Peyer's patch (tissue), 4 donors: Measurements from ENCODE around the gene SPATA9. TPM values are rescaled to one million over a fixed set of nuclear protein-coding genes. Genes with fewer than 3 reads are reported as not detected.
"Not testable (repeated sequence)": the region's sequence is repeated elsewhere in the genome, so short reads cannot be mapped to it uniquely, and the experiment has no call there.

Source experiments
- DNase-seq, 3 donors: peaks; one replicate each; pipeline ENCODE4 v3.0.0-alpha.2; 2017 to 2019
- H3K27ac ChIP-seq, 4 donors: fragments of 200-600 bp; sonication (generic); one replicate each; pipeline ENCODE4 v1.5.1; 2016 to 2019
- H3K27me3 ChIP-seq, 2 donors: fragments of 200-600 bp; sonication (generic); one replicate each; pipeline ENCODE4 v1.5.1; 2019
- H3K36me3 ChIP-seq, 3 donors: fragments of 200-600 bp; sonication (generic); one replicate each; pipeline ENCODE4 v1.5.1; 2016 to 2019
- H3K4me1 ChIP-seq, 4 donors: fragments of 200-600 bp; sonication (generic); one replicate each; pipeline ENCODE4 v1.5.1; 2016 to 2019
- H3K4me3 ChIP-seq, 4 donors: fragments of 200-600 bp; sonication (generic); 1 replicate in 3 of 4; 2 replicates in 1 of 4; pipeline ENCODE4 v1.5.1; 2016 to 2019; ENCODE audit warnings: mild to moderate bottlenecking in 1 of 4
- H3K9me3 ChIP-seq, 4 donors: fragments of 200-600 bp; sonication (generic); one replicate each; pipeline ENCODE4 v1.5.1; 2016 to 2019; ENCODE audit warnings: mild to moderate bottlenecking in 1 of 4
- CTCF ChIP-seq, 6 experiments: fragments of 450-650 bp in 4 of 6; fragments of 200-600 bp in 2 of 6; sonication (generic) in 1 of 6; IDR thresholded peaks; one replicate each; pipeline ENCODE4 v1.5.1; 2017 to 2019; ENCODE audit warnings: antibody characterized with exemption in 6 of 6, mild to moderate bottlenecking in 3 of 6, moderate library complexity in 1 of 6
- POLR2A ChIP-seq, 2 donors: fragments of 450-650 bp; IDR thresholded peaks; one replicate each; pipeline ENCODE4 v1.5.1; 2017; ENCODE audit warnings: antibody characterized with exemption in 2 of 2, mild to moderate bottlenecking in 2 of 2, moderate library complexity in 2 of 2
- total RNA-seq, 4 donors: library from RNA; depleted of rRNA; stranded (reverse); fragments of >200 nt; gene quantifications; one replicate each; pipeline ENCODE4 v1.1.0, GENCODE V29; 2016

SPATA9 gene
- total RNA-seq, 4 donors from 2014 or later, result not detected

DNA sequence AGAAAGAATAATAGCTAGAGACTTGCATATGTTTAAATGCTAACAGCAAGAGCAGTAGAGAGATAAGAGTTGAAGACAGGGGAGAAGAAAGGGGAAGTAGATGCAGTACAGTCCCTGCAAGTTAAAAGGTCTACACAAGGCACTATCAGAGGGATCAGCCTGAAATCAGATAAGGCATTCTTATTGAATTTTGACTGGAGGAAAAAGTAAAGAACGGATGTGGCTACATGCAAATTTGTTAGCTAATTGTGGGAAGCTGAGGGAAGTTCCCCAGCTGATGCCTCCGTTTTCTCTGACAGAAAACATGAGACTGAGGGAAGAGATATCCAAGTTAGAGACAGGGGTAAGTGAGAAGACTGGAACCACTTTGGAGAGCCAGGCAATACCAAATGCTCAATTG lies 35.4 kb upstream of the SPATA9 start:
- TF ChIP-seq POLR2A (IDR thresholded peaks at IDR 0.05), result no peak
- no peak for TF ChIP-seq CTCF (IDR thresholded peaks at IDR 0.05)
- H3K27ac ChIP-seq, result no peak overlapping the region

GRCh38 chr5:95717439-95717838 lies 34.6 kb upstream of the SPATA9 start:
- DNase-seq, result no peak
- TF ChIP-seq CTCF (IDR thresholded peaks at IDR 0.05), result no peak
- TF ChIP-seq POLR2A (IDR thresholded peaks at IDR 0.05), result no peak
- Histone ChIP-seq H3K27ac (no peak overlapping the region), H3K27me3 (no peaks in the 10 kb centered on the region), H3K4me1 (peaks cover 0 to 6% (median 3%) of the 10 kb centered on the region in 4 donors), H3K4me3 (no peak overlapping the region), H3K36me3 (no peaks in the 10 kb centered on the region), H3K9me3 (no peaks in the 10 kb centered on the region)

More for the DNA sequence above, 35.4 kb upstream of the SPATA9 start:
- Histone ChIP-seq H3K4me3 (no peak overlapping the region), H3K36me3 (no peaks in the 10 kb centered on the region), H3K4me1 (peaks cover 0 to 7% (median 3%) of the 10 kb centered on the region in 4 donors), H3K9me3 (no peaks in the 10 kb centered on the region), H3K27me3 (no peaks in the 10 kb centered on the region)
- no peak for DNase-seq

GRCh38 chr5:95715799-95716461 lies 33.1 kb upstream of the SPATA9 start:
- Histone ChIP-seq H3K36me3 (no peaks in the 10 kb centered on the region), H3K4me3 (no peak overlapping the region), H3K27ac (no peak overlapping the region), H3K27me3 (no peaks in the 10 kb centered on the region), H3K4me1 (peaks cover 0 to 6% (median 3%) of the 10 kb centered on the region in 4 donors), H3K9me3 (no peaks in the 10 kb centered on the region)
- no peak for DNase-seq
- no peak for TF ChIP-seq CTCF (IDR thresholded peaks at IDR 0.05)
- TF ChIP-seq POLR2A (IDR thresholded peaks at IDR 0.05), result no peak

GRCh38 chr5:95713960-95714710 lies 31.3 kb upstream of the SPATA9 start:
- no peaks in the 10 kb centered on the region for H3K9me3 ChIP-seq
- DNase-seq, result no peak
- H3K36me3 ChIP-seq, result no peaks in the 10 kb centered on the region
- no peak for TF ChIP-seq CTCF (IDR thresholded peaks at IDR 0.05)
- no peak for TF ChIP-seq POLR2A (IDR thresholded peaks at IDR 0.05)
- H3K4me3 ChIP-seq, result no peak overlapping the region
- H3K27ac ChIP-seq, result no peak overlapping the region
- H3K27me3 ChIP-seq, result no peaks in the 10 kb centered on the region
- peaks cover 0 to 5% (median 0%) of the 10 kb centered on the region in 4 donors for H3K4me1 ChIP-seq

DNA sequence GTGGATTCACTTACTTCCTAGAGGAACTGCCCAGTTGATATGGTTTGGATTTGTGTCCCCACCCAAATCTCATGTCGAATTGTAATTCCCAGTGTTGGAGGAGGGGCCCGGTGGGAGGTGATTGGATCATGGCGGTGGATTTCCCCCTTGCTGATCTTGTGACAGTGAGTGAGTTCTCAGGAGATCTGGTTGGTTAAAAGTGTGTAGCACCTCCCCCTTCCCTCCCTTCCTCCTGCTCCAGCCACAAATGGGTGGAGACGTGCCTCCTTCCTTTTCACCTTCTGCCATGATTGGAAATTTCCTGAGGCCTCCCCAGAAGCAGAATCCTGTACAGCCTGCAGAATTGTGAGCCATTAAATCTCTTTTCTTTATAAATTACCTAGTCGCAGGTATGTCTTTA lies 30.5 kb upstream of the SPATA9 start:
- not testable (repeated sequence) for H3K27me3 ChIP-seq, H3K9me3 ChIP-seq, H3K4me3 ChIP-seq, H3K27ac ChIP-seq, H3K4me1 ChIP-seq, H3K36me3 ChIP-seq, DNase-seq

DNA sequence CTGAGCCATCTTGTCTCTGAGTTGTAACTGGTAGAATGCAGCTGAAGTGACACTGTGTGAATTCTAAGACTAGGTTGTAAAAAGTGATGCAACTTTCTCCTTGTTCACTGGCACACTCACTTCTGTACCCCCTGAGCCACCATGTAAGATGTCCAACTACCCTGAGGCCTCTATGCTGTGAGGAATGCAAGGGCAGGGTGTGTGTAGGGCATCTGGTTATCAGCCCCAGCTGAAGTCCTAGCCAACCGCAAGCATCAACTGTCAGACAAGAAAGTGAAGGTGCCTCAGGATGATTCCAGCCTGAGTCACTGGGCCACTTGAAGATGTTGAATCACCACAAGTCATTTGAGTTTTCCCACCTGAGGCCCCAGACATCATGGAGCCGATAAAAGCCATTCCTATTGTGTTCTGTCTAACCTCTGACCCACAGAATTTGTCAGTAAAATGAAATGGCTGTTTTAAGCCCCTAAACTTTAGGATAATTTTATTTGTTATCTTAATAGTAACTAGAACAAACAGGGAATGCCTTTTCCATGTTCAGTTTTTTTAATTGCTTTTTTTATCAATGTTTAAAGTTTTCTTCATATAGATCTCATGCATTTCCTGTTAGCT lies 29.7 kb upstream of the SPATA9 start:
- DNase-seq, result peak in 1 of 3 donors; percentile 62
- no peaks in the 10 kb centered on the region for H3K4me1 ChIP-seq
- H3K4me3 ChIP-seq, result no peak overlapping the region
- no peak for TF ChIP-seq POLR2A (IDR thresholded peaks at IDR 0.05)
- no peak for TF ChIP-seq CTCF (IDR thresholded peaks at IDR 0.05)
- no peak overlapping the region for H3K27ac ChIP-seq
- no peaks in the 10 kb centered on the region for H3K27me3 ChIP-seq
- no peaks in the 10 kb centered on the region for H3K9me3 ChIP-seq
- H3K36me3 ChIP-seq, result no peaks in the 10 kb centered on the region
